ENCODE measurements around the gene FILIP1L. TPM values are rescaled to one million over a fixed set of nuclear protein-coding genes. Genes with fewer than 3 reads are reported as not detected.

The FILIP1L gene
- total and polyA plus RNA-seq, 2 of the 8 experiments (the other 6 are each of a cell fraction or from before 2014, with no cell fraction given), result 0.06 to 0.09 TPM

DNA sequence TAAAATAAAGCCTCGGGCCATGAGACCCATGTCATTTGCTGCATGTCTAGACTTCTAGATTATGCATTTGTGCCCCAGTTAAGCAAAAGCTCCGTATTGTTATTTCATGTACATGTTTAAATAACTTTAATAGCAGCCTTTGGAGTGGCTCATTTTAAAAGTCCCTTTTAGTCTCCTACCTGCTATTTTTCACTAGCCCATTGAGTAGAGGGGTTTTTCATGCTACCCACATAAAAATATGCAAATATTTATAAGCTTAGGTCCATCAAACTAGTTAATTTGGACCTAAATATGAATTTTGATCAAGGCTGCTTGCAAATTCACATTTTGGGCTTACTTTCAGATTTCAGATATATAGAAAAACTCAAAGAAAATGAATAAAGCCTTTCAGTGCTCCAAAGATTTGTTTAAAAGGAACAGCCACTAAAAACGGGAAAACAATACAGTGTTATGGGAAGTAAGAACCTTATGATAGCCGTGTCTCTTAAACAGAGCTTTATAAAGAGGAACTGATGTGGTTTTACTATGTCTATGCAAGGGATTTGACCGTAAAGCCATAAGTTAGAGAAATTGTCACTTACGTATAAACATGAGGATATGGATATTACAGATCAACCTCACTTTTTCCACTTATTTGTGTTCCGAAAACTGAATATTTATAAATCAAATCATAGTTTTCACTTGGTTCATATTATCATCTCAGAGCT lies 30.0 kb downstream of the FILIP1L start:
- Histone ChIP-seq H3K27me3 (replicated peaks in 1 of 4; ENCODE audit: control insufficient read depth in 3 of 4, extremely low read depth in 1 of 4, insufficient read depth in 3 of 4, low read length in 3 of 4) (no peaks in the 10 kb centered on the region), H4K91ac (replicated peaks; ENCODE audit: insufficient read length, low read length) (no peak overlapping the region), H4K5ac (ENCODE audit: insufficient read length, low read depth, low read length) (no peak overlapping the region), H3K4ac (replicated peaks; ENCODE audit: insufficient read length, low read depth, low read length) (no peak overlapping the region), H2BK12ac (ENCODE audit: low read depth, low read length) (no peak overlapping the region), H3K36me3 (ENCODE audit: control insufficient read depth in 2 of 4, insufficient read depth in 4 of 4, low read length in 3 of 4) (no peaks in the 10 kb centered on the region), H3K79me1 (ENCODE audit: low read depth, low read length) (no peaks in the 10 kb centered on the region), H3K9ac (replicated peaks in 1 of 4; ENCODE audit: extremely low read depth in 1 of 4, low read depth in 3 of 4, low read length in 3 of 4) (no peak overlapping the region), H3K27ac (ENCODE audit: low read depth, low read length) (no peak overlapping the region), H3K4me3 (ENCODE audit: extremely low read depth in 1 of 4, insufficient read depth in 2 of 4, low read depth in 3 of 4, low read length in 4 of 4) (no peak overlapping the region), H3K18ac (ENCODE audit: extremely low read depth, low read length) (no peak overlapping the region), H2BK15ac (ENCODE audit: low read length) (no peak overlapping the region), H3K9me3 (ENCODE audit: insufficient read depth in 2 of 2, low read depth in 1 of 2, low read length in 1 of 2) (no peaks in the 10 kb centered on the region), H3K23me2 (ENCODE audit: low read depth, low read length) (no peaks in the 10 kb centered on the region), H3K56ac (replicated peaks; ENCODE audit: insufficient read length, low read depth, low read length) (no peak overlapping the region), H4K20me1 (replicated peaks in 1 of 2; ENCODE audit: control insufficient read depth in 1 of 2, insufficient read depth in 2 of 2, low read length in 2 of 2) (no peaks in the 10 kb centered on the region), H3K23ac (ENCODE audit: insufficient read length) (no peak overlapping the region), H3K79me2 (ENCODE audit: control insufficient read depth in 1 of 2, insufficient read depth in 2 of 2, low read length in 2 of 2) (no peaks in the 10 kb centered on the region), H2BK120ac (replicated peaks; ENCODE audit: low read depth, low read length) (no peak overlapping the region), H2AK5ac (ENCODE audit: low read depth, low read length) (no peak overlapping the region), H3K4me2 (ENCODE audit: insufficient read depth in 1 of 2, low read depth in 2 of 2, low read length in 2 of 2) (no peak overlapping the region), H2AFZ (ENCODE audit: low read length) (no peak overlapping the region), H2BK5ac (ENCODE audit: low read depth, low read length) (no peak overlapping the region), H2BK20ac (ENCODE audit: low read length) (no peak overlapping the region), H3K14ac (ENCODE audit: insufficient read length) (no peak overlapping the region), H3K4me1 (replicated peaks in 1 of 4; ENCODE audit: control insufficient read depth in 3 of 4, insufficient read depth in 4 of 4, low read length in 3 of 4) (peaks cover 0 to 4% (median under 1%) of the 10 kb centered on the region in 4 experiments; a peak in 3 of 7 replicates), H4K8ac (ENCODE audit: extremely low read depth, insufficient read depth, low read length) (no peak overlapping the region)
- ChIA-PET CTCF (ENCODE audit: partially characterized antibody) (interaction anchor here (1.6 to 1.8 kb wide), 2 partner anchors 16 to 170 kb away, joined by 5 read pairs; no protein-coding TSS in a partner anchor), POLR2A (ENCODE audit: partially characterized antibody) (interaction anchor here (1.0 kb wide), 1 partner anchor 176 kb away, joined by 3 read pairs; the partner anchor contains the start of gene TBC1D23)
- DNase-seq (ENCODE audit: low read depth in 1 of 2, low spot score in 2 of 2) (no peak), FAIRE-seq (no peak)
- 93% methylated on average over 7 of the region's 7 CpGs; no CpG with 5 or more reads in 1 of the 2 experiments for WGBS, 2 experiments (ENCODE audit: extremely low coverage in 1 of 2, insufficient coverage in 1 of 2, insufficient read length in 1 of 2, insufficient replicate concordance in 2 of 2, low coverage in 1 of 2, low lambda C conversion rate in 2 of 2, missing lambda C conversion rate in 1 of 2)
- TF ChIP-seq SIRT6 (IDR thresholded peaks at IDR 0.05; ENCODE audit: low read length) (no peak), EP300 (IDR thresholded peaks at IDR 0.05; ENCODE audit: borderline replicate concordance in 1 of 2, low read depth in 2 of 2, low read length in 2 of 2) (no peak), TAF7 (optimal IDR thresholded peaks at IDR 0.05; ENCODE audit: borderline replicate concordance, low read depth, low read length) (no peak), KDM5A (IDR thresholded peaks at IDR 0.05; ENCODE audit: low read length) (no peak), PHF8 (conservative IDR thresholded peaks at IDR 0.05; ENCODE audit: low read depth, low read length) (no peak), TAF1 (IDR thresholded peaks at IDR 0.05; ENCODE audit: low read depth, low read length) (no peak), RFX5 (IDR thresholded peaks at IDR 0.05; ENCODE audit: borderline replicate concordance, low read depth, low read length) (no peak), TCF12 (IDR thresholded peaks at IDR 0.05; ENCODE audit: low read depth, low read length) (no peak), SAP30 (IDR thresholded peaks at IDR 0.05; ENCODE audit: insufficient read depth, insufficient replicate concordance, low read length) (no peak), ZNF274 (IDR thresholded peaks at IDR 0.05; ENCODE audit: borderline replicate concordance, extremely low read depth, low read length) (no peak), CEBPB (IDR thresholded peaks at IDR 0.05; ENCODE audit: low read depth, low read length) (no peak), GTF2F1 (IDR thresholded peaks at IDR 0.05; ENCODE audit: borderline replicate concordance, low read depth, low read length) (no peak)

All from H1 (cell line).